K562 (cell line): Measurements from ENCODE around the gene GLCCI1. TPM values are rescaled to one million over a fixed set of nuclear protein-coding genes. Genes with fewer than 3 reads are reported as not detected.

Experiments used
- ATAC-seq: fragments of 200-7000 bp; cut with Tn5 transposase; 3 replicates; pipeline ENCODE4 v1.9.1; 2020; ENCODE audit warnings: moderate library complexity
- BruUV-seq: library from RNA; stranded (reverse); fragments of 400-500 nt; replicated peaks from 2 replicates; lab custom pipeline; 2021; lab: Mats Ljungman, UMichigan
- CTCF ChIA-PET: fragments of 300-600 bp; formaldehyde crosslinking; extraction: SDS; loops from one replicate; lab custom pipeline; 2021; ENCODE audit warnings: low intra/inter-chr PET ratio; lab: Yijun Ruan, JAX
- POLR2A ChIA-PET: fragments of 300-600, 350-650 bp; sonication (Branson Sonifier 250); formaldehyde crosslinking; extraction: SDS; loops from one replicate; lab custom pipeline; 2021; ENCODE audit warnings: antibody characterized with exemption, inconsistent platforms; lab: Yijun Ruan, JAX
- DNase-seq, 4 experiments: peaks; one replicate each; pipeline versions ENCODE4 v3.0.0 to v3.0.0-alpha.2; 2011 to 2018; ENCODE audit warnings: low spot score in 3 of 4, mixed read lengths in 3 of 4; ENCODE audit errors: extremely low read depth in 1 of 4
- FAIRE-seq: peaks from 2 replicates; lab custom pipeline; 2011; peaks lifted over from hg19 to GRCh38; lab: Jason Lieb, UNC
- H2AFZ ChIP-seq: 2 replicates; pipeline ENCODE4 v1.6.0; 2011; ENCODE audit warnings: low read depth, low read length, control low read depth, inconsistent platforms
- H3K27ac ChIP-seq: fragments of 200-600 bp; 3 replicates; pipeline ENCODE4 v1.8.0; 2011; ENCODE audit warnings: low read depth, mild to moderate bottlenecking, control low read depth, inconsistent platforms, low read length, moderate library complexity, mixed read lengths; ENCODE audit errors: extremely low read depth
- H3K27me3 ChIP-seq, 2 experiments: fragments of 300-600 bp in 1 of 2; 2 replicates in 1 of 2; 3 replicates in 1 of 2; pipeline versions ENCODE4 v1.6.0 to v1.8.0; 2011; ENCODE audit warnings: inconsistent platforms in 2 of 2, low read length in 2 of 2, mild to moderate bottlenecking in 1 of 2, mixed read lengths in 1 of 2, moderate library complexity in 1 of 2; ENCODE audit not compliant: control insufficient read depth in 2 of 2, insufficient read depth in 2 of 2
- H3K36me3 ChIP-seq: fragments of 300-600 bp; 3 replicates; pipeline ENCODE4 v1.8.0; 2011; ENCODE audit warnings: mild to moderate bottlenecking, low read length, inconsistent platforms; ENCODE audit not compliant: control insufficient read depth, insufficient read depth
- H3K4me1 ChIP-seq, 2 experiments: fragments of 200-600 bp in 1 of 2; replicated peaks in 1 of 2; 2 replicates in 1 of 2; 3 replicates in 1 of 2; pipeline versions ENCODE4 v1.5.1 to v1.8.0; 2011; ENCODE audit warnings: inconsistent platforms in 2 of 2, low read length in 2 of 2, mild to moderate bottlenecking in 1 of 2, mixed read lengths in 1 of 2, moderate library complexity in 1 of 2; ENCODE audit not compliant: control insufficient read depth in 2 of 2, insufficient read depth in 2 of 2
- H3K4me2 ChIP-seq: 2 replicates; pipeline ENCODE4 v1.6.1; 2011; ENCODE audit warnings: low read length, control low read depth, inconsistent platforms, mixed read lengths; ENCODE audit not compliant: insufficient read depth
- H3K4me3 ChIP-seq: fragments of 200-600 bp; sonication (generic), shearing (Covaris generic); 2 replicates; pipeline ENCODE4 v1.5.1; 2016; ENCODE audit warnings: control low read depth, inconsistent platforms
- H3K79me2 ChIP-seq: fragments of 200-600 bp; 3 replicates; pipeline ENCODE4 v1.8.0; 2011; ENCODE audit warnings: low read length, inconsistent platforms; ENCODE audit not compliant: control insufficient read depth, insufficient read depth
- H3K9ac ChIP-seq, 2 experiments: 2 replicates each; pipeline versions ENCODE4 v1.6.0 to v1.6.1; 2011; ENCODE audit warnings: low read depth in 2 of 2, low read length in 2 of 2, control low read depth in 1 of 2, inconsistent platforms in 1 of 2, mild to moderate bottlenecking in 1 of 2, mixed read lengths in 1 of 2; ENCODE audit not compliant: insufficient read depth in 1 of 2
- H3K9me1 ChIP-seq: one replicate; pipeline ENCODE4 v1.6.0; 2011; ENCODE audit warnings: inconsistent platforms, mild to moderate bottlenecking, low read length, moderate library complexity; ENCODE audit not compliant: control insufficient read depth, insufficient read depth
- H3K9me3 ChIP-seq: replicated peaks from 2 replicates; pipeline ENCODE4 v1.5.1; 2011; ENCODE audit warnings: low read depth, low read length, inconsistent platforms; ENCODE audit not compliant: control insufficient read depth, insufficient read depth
- H4K20me1 ChIP-seq: replicated peaks from 2 replicates; pipeline ENCODE4 v1.6.1; 2011; ENCODE audit warnings: low read length, inconsistent platforms, mixed read lengths; ENCODE audit not compliant: control insufficient read depth, insufficient read depth
- BRCA1 ChIP-seq, 2 experiments: fragments of 450-650 bp in 1 of 2; sonication (generic) in 1 of 2; formaldehyde crosslinking in 1 of 2; IDR thresholded peaks; 2 replicates each; pipeline versions ENCODE4 v1.5.0 to v1.6.1; 2017 to 2020; ENCODE audit warnings: mild to moderate bottlenecking in 1 of 2, missing genetic modification reagents in 1 of 2
- BRD9 ChIP-seq: fragments of 450-650 bp; IDR thresholded peaks from 2 replicates; pipeline ENCODE4 v1.6.1; 2018; ENCODE audit warnings: low read depth; ENCODE audit not compliant: partially characterized antibody
- CTBP1 ChIP-seq: fragments of 450-650 bp; IDR thresholded peaks from 2 replicates; pipeline ENCODE4 v1.6.1; 2016; ENCODE audit warnings: borderline replicate concordance
- EZH2 ChIP-seq: IDR thresholded peaks from 2 replicates; pipeline ENCODE4 v1.6.1; 2012; ENCODE audit warnings: low read depth, mild to moderate bottlenecking, inconsistent platforms, low read length, borderline replicate concordance
- IFI16 ChIP-seq: fragments of 250-450 bp; sonication (Bioruptor Pico); IDR thresholded peaks from 2 replicates; pipeline ENCODE4 v2.1.2; 2022; ENCODE audit warnings: mild to moderate bottlenecking, inconsistent platforms
- OTX1 ChIP-seq: fragments of 450-650 bp; formaldehyde crosslinking; IDR thresholded peaks from 2 replicates; pipeline ENCODE4 v1.4.0; 2022; ENCODE audit warnings: mild to moderate bottlenecking
- ZNF280B ChIP-seq: fragments of 250-450 bp; sonication (Bioruptor Pico); IDR thresholded peaks from 2 replicates; pipeline ENCODE4 v1.5.1; 2021; ENCODE audit warnings: mild to moderate bottlenecking
- ZNF778 ChIP-seq: fragments of 450-650 bp; formaldehyde crosslinking; IDR thresholded peaks from 2 replicates; pipeline ENCODE4 v1.4.0; 2020; ENCODE audit warnings: mild to moderate bottlenecking, moderate library complexity
- WGBS: fragments of 100-300 bp; shearing (Covaris generic); methylation state at CpG from one replicate; pipeline ENCODE4 v1.1.6; 2016; ENCODE audit warnings: low coverage, mixed read lengths; ENCODE audit not compliant: insufficient coverage; ENCODE audit errors: missing lambda C conversion rate; 5-methylcytosine and 5-hydroxymethylcytosine counted together
- in situ Hi-C: fragments of 300-500 bp; cut with MboI; formaldehyde crosslinking; loops from 4 replicates; pipeline ENCODE4 v1.15.0; 2018; ENCODE audit warnings: inconsistent platforms, mixed read lengths
- intact Hi-C: fragments of 100-400 bp; cut with micrococcal nuclease; formaldehyde crosslinking; loops from 2 replicates; pipeline ENCODE4 v1.14.2; 2022
- polyA plus RNA-seq, 8 experiments: library from polyadenylated mRNA; depleted of rRNA in 4 of 8; stranded (reverse) in 5 of 8; unstranded in 3 of 8; fragments of >200 nt; fragmentation: Nextera tagmentation in 2 of 8; fragmentation: Illumina TruSeq in 1 of 8; extraction: Ambion mirVana in 2 of 8; extraction: Trizol in 1 of 8; gene quantifications; 2 replicates each; pipeline versions ENCODE4 v1.2.1 to v1.2.3, GENCODE V29; 2011 to 2014; ENCODE audit warnings: inconsistent platforms in 1 of 8, missing spikeins in 1 of 8
- total RNA-seq, 7 experiments: library from RNA; depleted of rRNA in 6 of 7; stranded (reverse); fragments of >200 nt in 6 of 7; fragmentation: Illumina TruSeq in 2 of 7; extraction: Trizol in 2 of 7; gene quantifications; 2 replicates each; pipeline versions ENCODE4 v1.2.1 to v1.2.3, GENCODE V29; 2011 to 2021; ENCODE audit warnings: low replicate concordance in 1 of 7

GLCCI1 gene
- total and polyA plus RNA-seq, 9 of the 15 experiments (the other 6 are each of a cell fraction or from before 2014, with no cell fraction given), result 2.7 to 11.9 (median 7.2) TPM

GRCh38 chr7:8126601-8127167 is 158.1 kb downstream of the GLCCI1 start:
- no peak for DNase-seq
- no peaks in the 10 kb centered on the region for H3K27me3 ChIP-seq
- no peaks in the 10 kb centered on the region; the same call in 2 of the 3 replicates for H3K36me3 ChIP-seq
- no peak overlapping the region for H2AFZ ChIP-seq
- H3K27ac ChIP-seq, result no peak overlapping the region
- ChIA-PET POLR2A (no interaction called here), CTCF (no interaction called here)
- no peaks in the 10 kb centered on the region for H3K9me1 ChIP-seq
- no peaks in the 10 kb centered on the region for H4K20me1 ChIP-seq
- H3K9me3 ChIP-seq, result no peaks in the 10 kb centered on the region
- no peak overlapping the region for H3K4me3 ChIP-seq
- BruUV-seq, result no TSS peak
- no peak overlapping the region for H3K9ac ChIP-seq
- intact Hi-C loops (no loop called here), in situ Hi-C loops (no loop called here)
- no peaks in the 10 kb centered on the region for H3K79me2 ChIP-seq
- no peak for ATAC-seq
- no peak for FAIRE-seq
- H3K4me2 ChIP-seq, result no peak overlapping the region
- TF ChIP-seq BRCA1 (IDR thresholded peaks at IDR 0.05) (no peak), BRCA1 (CRISPR knock-in tag; IDR thresholded peaks at IDR 0.05) (no peak), ZNF280B (no peak), IFI16 (CRISPR knock-in tag) (no peak), ZNF778 (CRISPR knock-in tag) (no peak), CTBP1 (no peak), OTX1 (CRISPR knock-in tag) (no peak), EZH2 (no peak), BRD9 (no peak)
- 52% methylated on average over 2 of the region's 2 CpGs for WGBS
- H3K4me1 ChIP-seq, result peaks cover 0 to 12% of the 10 kb centered on the region in 2 experiments; a peak in 3 of 5 replicates
